ENCODE results near the gene BAIAP2L2.

BAIAP2L2 gene

DNA sequence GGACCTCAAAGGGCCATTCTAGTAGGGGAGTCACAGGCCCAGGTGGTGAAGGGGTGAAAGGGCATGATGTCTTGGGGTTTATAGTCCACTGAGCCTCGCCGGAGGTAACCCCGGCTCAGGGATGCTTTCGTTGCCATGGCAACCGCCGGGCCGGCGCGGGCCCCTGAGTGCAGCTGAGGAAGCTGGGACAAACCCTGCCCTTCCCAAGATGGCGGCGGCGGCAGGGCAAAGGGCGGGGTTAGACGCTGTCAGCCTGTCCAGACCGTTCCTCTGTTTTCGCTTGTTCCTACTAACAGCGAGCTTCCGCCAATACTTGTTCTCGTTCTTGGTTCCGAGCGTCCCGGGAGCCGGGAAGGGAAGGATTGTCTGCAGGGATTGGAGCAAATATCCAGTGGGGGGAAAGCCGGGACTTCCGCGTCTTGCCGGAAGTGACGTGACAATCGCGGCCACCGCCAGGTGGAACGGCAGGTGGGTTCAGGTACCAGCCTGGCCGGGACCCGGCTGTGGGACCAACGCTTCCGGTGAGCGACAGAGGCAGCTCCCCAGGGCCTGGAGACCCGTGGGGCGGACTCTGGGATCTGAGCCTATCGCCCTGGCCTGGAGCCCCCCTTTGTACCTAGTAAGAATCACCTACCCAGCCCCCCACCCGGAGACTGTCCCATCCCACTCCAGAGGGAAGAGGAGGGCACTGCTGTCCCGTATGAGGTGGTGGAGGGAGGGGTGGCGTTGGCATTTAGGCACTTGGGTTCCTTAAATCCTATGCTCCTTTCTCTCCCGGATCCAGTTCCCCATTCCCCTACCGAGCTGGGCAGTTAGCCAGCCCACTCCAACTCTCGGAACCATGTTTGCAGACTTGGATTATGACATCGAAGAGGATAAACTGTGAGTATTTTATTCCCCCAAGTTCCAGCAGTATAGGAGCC is 53.3 kb downstream of the BAIAP2L2 start, which contains the start of gene PICK1:
TSS of gene PICK1 (plus strand) at position 436 of the 923 bp plus-strand sequence. CDS start at position 842, 406 bp downstream.
- peak; percentile 93 for DNase-seq (ENCODE audit: low spot score)
- in situ Hi-C loops (cut with MboI; ENCODE audit: low sequenced_read_pairs, unreplicated experiment) = loop anchor here (10.0 kb wide), 1 partner anchor 518 kb away; the partner anchor contains the start of gene DMC1
- no peak for TF ChIP-seq CTCF (IDR thresholded peaks at IDR 0.05; ENCODE audit: borderline replicate concordance, control extremely low read depth, extremely low read depth, insufficient read depth, missing control alignments)

DNA sequence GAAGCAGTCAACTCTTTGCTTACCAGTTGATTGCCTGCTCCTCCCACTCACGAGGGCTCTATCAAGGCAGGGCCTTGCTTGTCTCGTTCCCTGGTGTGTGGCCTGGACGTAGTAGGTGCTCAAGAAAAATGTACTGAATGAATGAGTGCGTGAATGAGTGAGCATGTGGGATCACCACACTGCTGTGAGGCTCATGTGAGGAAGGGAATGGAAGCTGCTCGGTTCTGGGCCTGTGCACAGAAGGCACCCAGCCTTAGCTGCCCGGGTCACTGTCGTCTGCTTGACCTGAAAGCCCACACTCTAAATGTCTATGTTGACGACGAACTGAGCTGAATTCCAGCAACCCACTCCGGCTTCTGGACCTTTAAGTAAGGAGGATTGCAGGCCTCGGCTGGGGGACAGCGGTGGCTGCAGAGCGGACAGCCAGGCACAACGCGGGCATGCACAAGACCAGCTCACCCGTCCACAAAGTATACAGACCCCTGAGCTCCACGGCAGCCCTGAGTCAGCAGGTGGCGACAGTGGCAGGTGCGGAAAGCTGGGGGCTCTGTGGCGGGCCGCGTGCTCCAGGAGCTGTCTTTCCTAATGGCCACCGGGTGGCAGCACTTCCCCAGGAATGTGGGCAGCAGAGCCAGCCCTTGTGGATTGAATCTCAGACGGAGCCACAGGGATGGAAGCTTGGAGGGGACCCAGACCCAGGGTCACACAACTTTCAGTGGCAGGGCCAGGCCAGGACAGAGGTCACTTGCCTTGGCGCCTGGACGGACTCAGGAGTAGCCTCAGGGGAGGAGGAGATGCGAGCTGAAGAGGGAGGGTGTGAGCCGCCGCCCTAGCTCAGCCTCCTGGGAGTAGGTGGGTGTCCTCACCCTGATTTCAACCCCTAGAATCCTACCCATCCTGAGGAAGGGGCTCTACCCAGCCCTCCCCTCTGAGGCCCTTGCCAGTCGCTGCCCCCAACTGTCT is 58.3 kb downstream of the BAIAP2L2 start:
- in situ Hi-C loops (cut with MboI; ENCODE audit: low sequenced_read_pairs, unreplicated experiment) = loop anchor here (10.0 kb wide), 1 partner anchor 523 kb away; the partner anchor contains the start of gene DMC1
- peak; percentile 95 for DNase-seq (ENCODE audit: low spot score)
- peak; percentile 83 for TF ChIP-seq CTCF (IDR thresholded peaks at IDR 0.05; ENCODE audit: borderline replicate concordance, control extremely low read depth, extremely low read depth, insufficient read depth, missing control alignments)

GRCh38 chr22:38051261-38051660 is 59.2 kb downstream of the BAIAP2L2 start:
- DNase-seq (ENCODE audit: low spot score) = no peak
- no peak for TF ChIP-seq CTCF (IDR thresholded peaks at IDR 0.05; ENCODE audit: borderline replicate concordance, control extremely low read depth, extremely low read depth, insufficient read depth, missing control alignments)
- in situ Hi-C loops (cut with MboI; ENCODE audit: low sequenced_read_pairs, unreplicated experiment) = loop anchor here (10.0 kb wide), 1 partner anchor 524 kb away; the partner anchor contains the start of gene DMC1

DNA sequence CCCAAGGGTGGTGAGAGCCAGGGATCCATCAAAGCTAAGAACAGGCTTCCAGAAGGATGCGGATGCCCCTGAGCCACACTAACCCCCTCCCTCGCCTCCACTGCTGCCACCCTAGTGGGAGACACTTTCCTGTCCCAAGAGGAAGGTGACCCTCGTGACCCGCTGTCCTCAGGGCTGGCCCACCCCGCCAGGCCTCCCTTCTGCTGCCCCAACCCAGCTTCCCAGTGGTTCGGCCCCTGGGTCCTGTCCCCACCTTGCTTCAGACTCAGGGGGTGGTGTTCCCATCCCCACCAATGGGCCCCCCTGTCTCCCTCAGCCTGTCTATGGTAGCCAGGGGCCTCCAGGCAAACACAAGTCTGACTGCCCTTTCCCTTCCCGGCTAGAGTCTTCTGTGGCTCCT is 59.8 kb downstream of the BAIAP2L2 start:
- no peak for TF ChIP-seq CTCF (IDR thresholded peaks at IDR 0.05; ENCODE audit: borderline replicate concordance, control extremely low read depth, extremely low read depth, insufficient read depth, missing control alignments)
- DNase-seq (ENCODE audit: low spot score) = no peak
- in situ Hi-C loops (cut with MboI; ENCODE audit: low sequenced_read_pairs, unreplicated experiment) = loop anchor here (10.0 kb wide), 1 partner anchor 524 kb away; the partner anchor contains the start of gene DMC1

- in situ Hi-C loops (cut with MboI; ENCODE audit: low sequenced_read_pairs, unreplicated experiment) = loop anchor here (10.0 kb wide), 2 partner anchors 305 to 525 kb away; partner anchors contain the start of gene DMC1
- TF ChIP-seq CTCF (IDR thresholded peaks at IDR 0.05; ENCODE audit: borderline replicate concordance, control extremely low read depth, extremely low read depth, insufficient read depth, missing control alignments) = no peak
- no peak for DNase-seq (ENCODE audit: low spot score)
These were observed 60.5 kb downstream of the BAIAP2L2 start for GRCh38 chr22:38049812-38050619.

Measured in GM13976 (cell line).